ENCODE results near the gene OPTC.
A peak's percentile ranks its signal among the peaks of the same experiment; 100 is the strongest.

Gene OPTC

DNA sequence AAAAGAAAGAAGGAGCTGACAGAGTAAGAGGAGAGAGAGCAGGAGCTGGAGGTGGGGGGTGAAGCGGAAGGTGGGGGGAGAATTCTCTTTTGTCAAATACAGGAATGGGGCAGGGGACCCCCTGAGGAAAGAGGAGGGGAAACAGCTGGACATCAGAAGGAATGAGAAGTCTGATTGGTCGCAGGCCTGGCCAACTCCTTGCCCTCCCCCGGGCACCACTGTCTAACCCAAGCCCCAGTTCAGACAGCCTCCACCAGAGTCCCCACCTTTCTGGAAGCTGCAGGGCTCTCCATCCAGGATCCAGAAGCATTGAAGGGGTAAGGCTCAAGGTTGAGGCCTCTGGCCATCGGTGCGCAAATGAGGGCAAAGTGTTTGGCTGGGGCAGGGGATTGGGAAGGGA lies at the start of gene OPTC:
Gene OPTC, plus strand, starts transcription at position 253 of the 400 bp plus-strand sequence. CDS start 1,853 bp downstream, outside the sequence.
- no peak for DNase-seq

DNA sequence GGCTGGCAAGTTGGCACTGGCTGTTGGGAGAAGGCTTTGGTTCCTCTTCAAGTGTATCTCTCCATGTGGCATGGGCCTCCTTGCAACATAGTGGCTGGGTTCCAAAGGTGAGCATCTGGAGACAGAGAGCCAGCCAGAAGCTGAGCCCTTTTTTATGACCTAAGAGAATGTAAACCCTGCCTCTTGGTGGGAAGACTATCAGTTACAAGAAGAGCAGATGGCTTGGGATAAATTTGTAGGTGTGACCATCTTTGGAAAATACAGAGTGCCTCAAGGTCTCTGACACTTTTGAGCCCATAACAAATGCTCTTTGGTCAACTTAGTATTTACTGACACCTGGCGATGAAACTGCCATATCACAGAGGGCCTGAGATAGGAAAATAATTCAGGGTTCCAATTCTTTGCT lies 49.8 kb upstream of the OPTC start:
- DNase-seq: no peak

GRCh38 chr1:203447151-203447550 lies 46.8 kb upstream of the OPTC start:
- no peak for DNase-seq

- peak; percentile 24 for DNase-seq
Measured at GRCh38 chr1:203447598-203447997, 46.4 kb upstream of the OPTC start.

DNA sequence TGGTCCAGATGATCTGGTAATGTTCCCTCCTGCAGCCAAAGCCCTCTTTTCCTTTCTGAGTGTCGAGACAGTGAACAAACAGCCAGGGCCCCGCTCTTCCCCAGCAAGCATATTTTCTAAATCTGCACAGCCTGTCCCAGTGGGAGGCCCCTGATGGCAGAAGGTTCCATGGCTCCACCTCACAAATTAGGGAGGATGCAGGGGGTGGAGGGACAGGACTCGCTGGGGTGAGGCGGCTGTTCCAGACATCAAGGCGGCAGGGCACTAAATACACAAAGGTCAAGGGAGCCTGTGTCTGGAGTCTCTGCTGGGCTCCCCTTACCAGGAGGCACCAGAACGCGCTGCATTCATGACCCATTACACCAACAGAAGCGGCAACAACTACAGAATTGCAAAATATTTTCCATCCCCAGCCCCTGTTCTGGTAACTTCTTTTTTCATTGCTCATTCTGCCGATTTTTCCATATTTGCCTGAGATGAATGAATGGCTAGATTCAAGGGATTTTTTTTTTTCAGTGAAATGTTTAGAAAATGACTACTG lies 45.4 kb upstream of the OPTC start:
- DNase-seq: peak; percentile 47

DNA sequence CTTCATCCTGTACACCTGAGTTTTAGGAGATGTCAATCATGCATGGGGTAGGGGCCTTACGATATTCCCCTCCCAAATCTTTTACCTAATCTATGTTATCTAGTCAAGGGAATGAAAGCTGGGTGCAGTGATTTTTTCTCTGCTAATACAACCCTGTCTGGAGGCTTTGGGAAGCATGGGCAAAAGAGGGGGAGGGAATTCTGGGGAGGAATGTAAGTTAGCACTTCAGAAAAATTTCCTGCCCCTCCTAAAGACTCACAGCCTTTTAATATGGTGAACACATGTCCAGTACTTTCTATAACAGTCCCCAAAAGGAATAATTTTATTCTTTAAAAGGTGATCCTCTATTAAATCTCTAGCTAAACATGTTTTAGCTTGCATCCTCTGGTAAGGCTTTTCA lies 44.0 kb upstream of the OPTC start:
- no peak for DNase-seq

- DNase-seq: no peak
Measured at GRCh38 chr1:203450479-203451149, 43.3 kb upstream of the OPTC start.

- DNase-seq: no peak
Measured at GRCh38 chr1:203451836-203452784, 41.8 kb upstream of the OPTC start.

- DNase-seq: no peak
Measured at GRCh38 chr1:203453016-203453415, 40.9 kb upstream of the OPTC start.

DNA sequence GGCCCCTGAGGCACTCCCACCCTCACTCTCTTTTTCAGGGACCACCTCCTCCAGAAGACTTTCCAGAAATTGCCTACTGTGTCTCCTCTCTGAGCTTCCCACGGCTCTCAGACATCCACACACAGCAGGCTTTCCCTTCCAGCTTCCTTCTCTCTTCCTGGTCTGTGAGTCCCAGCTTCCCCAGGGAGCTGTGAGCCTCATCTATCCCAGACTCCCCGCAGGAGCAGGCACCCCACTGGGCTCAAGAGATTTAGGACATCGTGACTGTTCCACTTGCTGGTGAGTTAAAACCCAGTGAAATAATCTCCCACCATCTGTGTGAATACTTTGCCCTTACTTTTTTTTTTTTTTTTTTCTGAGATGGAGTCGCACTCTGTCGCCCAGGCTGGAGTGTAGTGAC lies 40.3 kb upstream of the OPTC start:
- no peak for DNase-seq

DNA sequence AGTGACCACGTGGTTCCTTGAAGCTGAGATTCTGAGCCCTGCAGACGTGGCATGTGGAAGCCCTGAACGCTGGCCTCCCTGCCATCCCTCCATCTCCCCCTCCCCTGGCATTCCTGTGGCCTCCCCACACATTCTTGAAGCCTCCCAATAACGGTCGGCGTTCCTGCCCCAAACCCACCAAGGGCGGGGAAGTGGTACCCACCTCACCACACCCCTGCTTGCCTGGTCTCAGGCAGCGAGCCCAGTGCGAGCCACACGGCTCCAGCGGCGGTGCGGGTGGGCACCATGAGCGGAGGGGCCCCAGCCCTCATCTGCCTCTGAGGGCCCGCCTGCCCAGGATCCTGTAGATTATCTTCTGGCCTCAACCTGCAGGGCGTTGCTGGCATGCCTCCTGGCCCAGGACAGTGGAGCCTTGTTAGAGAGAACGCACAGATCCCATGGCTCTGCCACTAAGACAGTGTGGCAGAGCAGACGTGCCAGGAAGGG lies 38.9 kb upstream of the OPTC start:
- DNase-seq: no peak

DNA sequence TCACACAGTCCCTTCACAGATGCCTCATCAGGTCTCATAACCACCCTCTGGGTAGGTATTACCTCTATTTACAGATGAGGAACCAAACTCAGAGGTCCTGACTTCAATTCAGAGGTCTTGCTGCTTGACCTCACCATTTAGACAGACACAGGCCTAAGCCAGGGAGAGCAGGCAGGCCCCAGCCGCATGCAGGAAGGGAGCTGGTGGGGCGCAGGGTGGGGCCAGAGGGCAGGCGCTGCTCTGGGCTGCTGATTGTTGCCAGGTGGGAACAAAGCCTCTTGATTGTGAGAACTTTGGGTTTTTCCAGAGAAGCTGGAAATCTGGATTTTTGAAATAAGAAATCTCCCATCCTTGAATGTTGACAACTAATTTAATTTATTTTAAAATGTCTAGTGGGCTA lies 38.2 kb upstream of the OPTC start:
- DNase-seq: no peak

GRCh38 chr1:203456577-203456976 lies 37.4 kb upstream of the OPTC start:
- DNase-seq: no peak

DNA sequence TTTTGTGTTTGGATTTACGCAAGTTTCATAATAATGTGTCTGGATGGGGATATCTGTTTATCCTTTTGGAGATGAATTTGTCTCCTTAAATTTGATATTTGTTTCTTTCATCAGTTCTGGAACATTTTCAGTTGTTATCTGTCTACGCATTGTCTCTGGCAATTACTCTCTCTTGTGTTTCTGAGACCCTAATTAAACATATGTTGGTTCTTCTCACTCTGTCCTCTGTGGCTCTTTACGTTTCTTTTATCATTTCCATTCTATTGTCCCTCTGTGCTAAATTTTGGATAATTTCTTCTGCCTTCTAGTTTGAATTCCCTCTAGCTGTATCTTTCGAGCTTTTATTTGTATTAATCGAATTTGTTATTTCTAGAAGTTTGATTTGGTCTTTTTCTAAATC lies 35.9 kb upstream of the OPTC start:
- no peak for DNase-seq

- no peak for DNase-seq
Measured at GRCh38 chr1:203459671-203460201, 34.2 kb upstream of the OPTC start.

DNA sequence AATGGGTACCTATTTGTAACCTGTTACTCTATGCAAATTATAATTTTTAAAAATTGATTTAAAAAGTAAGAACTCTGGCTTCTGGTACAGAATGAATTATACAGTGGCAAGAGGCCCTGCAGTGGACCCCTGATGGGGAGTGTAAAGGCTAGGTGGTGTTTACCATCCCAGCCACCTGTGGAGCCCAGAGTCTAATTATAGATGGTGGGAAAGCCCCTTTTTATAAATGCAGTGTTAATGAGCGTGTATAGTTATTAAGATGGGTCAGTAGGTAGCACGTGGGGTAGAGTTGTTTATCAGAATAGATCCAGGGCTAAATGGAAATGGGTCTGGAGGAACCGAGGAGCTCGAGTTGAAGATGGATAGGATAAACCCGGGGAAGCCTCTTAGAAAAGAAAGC lies 32.2 kb upstream of the OPTC start:
- DNase-seq: no peak

DNA sequence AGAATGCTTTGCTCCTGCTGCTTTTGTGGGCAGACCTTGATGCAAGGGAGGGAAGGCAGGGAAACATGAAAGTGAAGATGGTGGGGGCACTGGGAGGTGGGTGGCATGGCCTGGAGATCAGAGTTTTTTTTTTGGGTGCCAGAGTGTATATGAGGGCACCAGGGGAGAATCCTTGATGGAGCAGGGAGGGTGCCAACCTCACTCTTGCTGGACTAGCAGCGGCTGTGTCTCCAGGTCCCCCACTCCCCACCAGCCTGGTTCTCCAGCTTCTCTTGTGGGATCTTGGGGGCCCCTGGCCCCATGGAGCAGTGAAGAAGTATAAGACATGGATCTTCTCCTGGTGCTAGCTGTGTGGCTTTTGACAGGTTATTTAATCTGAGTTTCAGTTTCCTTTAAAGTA lies 31.8 kb upstream of the OPTC start:
- no peak for DNase-seq

DNA sequence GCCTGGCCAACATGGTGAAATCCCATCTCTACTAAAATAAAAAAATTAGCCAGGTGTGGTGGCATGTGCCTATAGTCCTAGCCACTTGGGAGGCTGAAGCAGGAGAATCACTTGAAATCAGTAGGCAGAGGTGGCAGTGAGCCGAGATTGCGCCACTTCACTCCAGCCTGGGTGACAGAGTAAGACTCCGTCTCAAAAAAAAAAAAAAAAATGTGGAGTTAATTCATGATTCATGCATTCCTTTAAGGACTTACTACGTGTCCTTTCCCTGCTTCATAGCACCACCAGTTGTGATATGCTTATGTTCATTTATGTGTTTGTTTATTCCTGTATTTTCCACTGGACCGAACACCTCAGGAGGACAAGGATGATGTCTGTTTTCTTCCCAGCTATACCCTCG lies 31.1 kb upstream of the OPTC start:
- DNase-seq: no peak

DNA sequence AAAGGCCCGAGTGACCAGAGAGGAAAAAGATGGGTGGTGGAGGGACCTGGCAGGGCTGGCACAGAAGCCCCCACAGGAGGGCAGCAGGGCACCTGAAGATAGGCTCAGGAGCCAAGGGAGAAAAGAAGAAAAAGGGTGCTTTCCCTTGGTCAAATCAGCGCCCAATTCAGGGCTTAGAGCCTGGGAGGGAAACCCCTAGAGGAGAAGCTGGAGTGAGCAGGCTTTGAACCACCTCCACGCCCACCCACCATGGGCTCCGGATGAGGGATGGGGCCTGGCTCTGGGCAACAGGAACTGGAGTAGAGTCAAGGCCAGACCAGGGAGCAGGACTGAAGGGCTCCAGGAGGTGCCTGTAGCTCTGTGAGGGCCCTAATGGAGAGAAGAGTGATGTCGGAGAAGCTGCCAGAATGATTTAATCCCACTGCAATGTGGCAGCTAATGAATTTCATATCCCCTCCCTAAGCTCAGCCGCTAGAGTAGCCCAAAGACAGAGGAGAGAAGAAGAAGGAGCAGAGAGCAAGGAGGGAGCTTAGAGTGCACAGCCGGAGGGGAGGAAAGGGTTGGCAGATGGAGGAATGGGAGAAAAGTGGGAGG lies 30.4 kb upstream of the OPTC start:
- DNase-seq: no peak

DNA sequence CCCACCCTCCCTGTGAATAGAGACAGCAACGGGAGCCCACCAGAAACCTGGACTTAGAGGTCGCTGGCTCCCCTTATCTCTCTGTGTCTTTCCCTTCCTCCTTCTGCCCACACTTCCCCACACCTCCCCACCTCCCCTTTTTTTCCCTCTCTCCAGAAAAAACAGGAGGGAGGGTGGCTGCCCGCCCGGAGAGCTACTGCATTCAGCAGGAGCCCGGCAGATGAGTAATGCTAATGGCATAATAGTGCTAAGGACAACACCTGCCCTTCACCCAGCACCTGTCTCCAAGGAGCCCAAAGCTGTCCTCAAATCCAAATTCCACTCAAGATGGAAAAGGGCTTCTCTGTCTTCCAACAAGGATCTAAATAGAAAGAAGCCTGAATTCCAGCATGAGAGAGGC lies 29.7 kb upstream of the OPTC start:
- DNase-seq: no peak

DNA sequence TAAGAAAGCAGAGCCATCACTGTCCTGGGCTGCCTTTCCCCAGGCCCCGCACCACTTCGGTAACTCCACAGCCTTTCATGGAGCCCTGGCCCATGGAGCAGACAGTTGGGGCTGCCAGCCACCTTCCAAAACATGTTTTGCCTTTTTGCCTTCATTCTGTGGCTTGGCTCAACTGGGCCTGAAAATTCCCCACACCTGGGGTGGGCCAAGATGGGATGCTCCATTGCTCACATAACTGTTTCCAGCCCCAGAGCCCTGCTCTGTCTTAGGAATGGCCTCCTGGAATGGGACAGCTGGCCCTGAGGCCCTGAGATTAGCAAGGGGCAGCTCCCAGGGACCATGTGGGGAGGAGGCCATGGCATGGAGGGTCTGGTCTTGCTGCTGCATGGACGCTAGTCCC lies 29.2 kb upstream of the OPTC start:
- no peak for DNase-seq

DNA sequence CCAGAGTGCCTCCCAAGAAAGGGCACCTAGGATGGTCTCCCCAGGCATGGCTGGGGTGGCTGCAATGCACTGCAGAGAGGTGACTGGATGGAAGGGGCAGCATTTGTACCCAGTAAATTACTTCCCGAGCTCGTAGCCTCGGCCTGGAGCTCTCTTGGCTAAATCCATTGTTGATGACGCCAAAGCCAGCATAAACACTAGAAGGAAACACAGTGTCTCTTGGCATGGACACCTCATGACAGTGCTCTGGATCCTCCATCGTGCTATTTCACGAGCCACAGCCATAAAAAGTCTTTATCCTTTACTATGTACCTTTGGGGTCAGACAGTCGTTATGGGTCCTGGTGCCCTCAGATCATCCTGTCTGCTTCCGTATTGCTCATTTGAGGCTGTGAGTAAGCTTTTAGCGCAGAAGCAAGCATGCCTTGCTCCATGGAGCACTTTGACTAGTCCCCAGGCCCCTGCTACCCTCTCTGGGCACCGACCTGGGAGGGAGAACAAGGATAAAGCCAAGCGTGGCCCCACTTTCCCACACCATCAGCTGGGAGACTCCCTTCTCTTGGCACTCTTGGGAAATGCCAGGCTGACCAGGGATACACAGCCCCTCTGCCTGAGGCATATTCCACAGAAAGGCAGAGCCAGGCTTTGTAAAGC lies 28.7 kb upstream of the OPTC start:
- no peak for DNase-seq

DNA sequence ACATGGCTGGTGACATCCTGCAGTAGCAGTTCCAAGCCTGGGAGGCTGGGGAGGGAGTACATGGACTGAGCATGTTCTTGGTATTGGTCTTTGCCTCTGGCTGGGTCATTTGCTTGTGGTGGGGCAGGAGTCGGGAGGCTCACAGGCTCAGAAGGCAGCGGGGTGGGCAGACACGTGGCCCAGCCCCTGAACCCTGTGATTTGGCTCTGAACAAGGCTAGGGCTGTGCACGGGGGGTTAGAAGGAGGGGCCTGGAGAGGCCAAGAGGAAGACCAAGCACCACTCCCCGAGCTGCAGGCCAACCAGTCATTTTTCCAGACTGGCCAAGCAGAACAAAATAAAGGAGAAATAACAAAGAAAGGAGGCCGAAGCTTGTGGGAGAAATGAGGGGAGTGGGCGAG lies 28.0 kb upstream of the OPTC start:
- DNase-seq: peak; percentile 60
